GM18909 (cell line): ENCODE data around the gene GMDS.

Experiments used
- ATAC-seq: cut with Tn5 transposase; IDR thresholded peaks from one replicate; pipeline ENCODE4 v1.9.1; 2021; ENCODE audit warnings: mild to moderate bottlenecking; ENCODE audit not compliant: unreplicated experiment, poor library complexity

The GMDS gene

GRCh38 chr6:2182251-2182650 lies 63.2 kb downstream of the GMDS start:
- ATAC-seq: no peak

- no peak for ATAC-seq
Observed at GRCh38 chr6:2181567-2181966, 63.8 kb downstream of the GMDS start.

- ATAC-seq: no peak
Observed at GRCh38 chr6:2179950-2180349, 65.5 kb downstream of the GMDS start.

GRCh38 chr6:2179241-2179640 lies 66.2 kb downstream of the GMDS start:
- no peak for ATAC-seq

- no peak for ATAC-seq
Observed at GRCh38 chr6:2178125-2178524, 67.3 kb downstream of the GMDS start.

GRCh38 chr6:2175825-2176224 lies 69.6 kb downstream of the GMDS start:
- ATAC-seq: no peak

GRCh38 chr6:2173203-2173961 lies 72.0 kb downstream of the GMDS start:
- no peak for ATAC-seq

GRCh38 chr6:2171728-2172127 lies 73.7 kb downstream of the GMDS start:
- no peak for ATAC-seq

GRCh38 chr6:2168480-2168879 lies 76.9 kb downstream of the GMDS start:
- ATAC-seq: no peak

GRCh38 chr6:2166717-2167116 lies 78.7 kb downstream of the GMDS start:
- no peak for ATAC-seq

GRCh38 chr6:2165286-2165685 lies 80.1 kb downstream of the GMDS start:
- ATAC-seq: no peak

GRCh38 chr6:2164481-2164880 lies 80.9 kb downstream of the GMDS start:
- ATAC-seq: no peak

GRCh38 chr6:2162079-2162445 lies 83.3 kb downstream of the GMDS start:
- no peak for ATAC-seq

GRCh38 chr6:2158596-2159271 lies 86.7 kb downstream of the GMDS start:
- ATAC-seq: no peak

- ATAC-seq: peak; percentile 54
Observed at GRCh38 chr6:2157441-2158127, 87.8 kb downstream of the GMDS start.

- no peak for ATAC-seq
Observed at GRCh38 chr6:2155206-2155605, 90.2 kb downstream of the GMDS start.

GRCh38 chr6:2149361-2150006 lies 95.9 kb downstream of the GMDS start:
- ATAC-seq: no peak

- ATAC-seq: no peak
Observed at GRCh38 chr6:2148748-2149147, 96.7 kb downstream of the GMDS start.

GRCh38 chr6:2147766-2148448 lies 97.5 kb downstream of the GMDS start:
- no peak for ATAC-seq

- ATAC-seq: no peak
Observed at GRCh38 chr6:2147261-2147660, 98.1 kb downstream of the GMDS start.
